ENCODE results near the gene CRABP2. TPM values are rescaled to one million over a fixed set of nuclear protein-coding genes. Genes with fewer than 3 reads are reported as not detected.

The CRABP2 gene
- total RNA-seq, 1 donor from 2014 or later = 0.55 TPM

DNA sequence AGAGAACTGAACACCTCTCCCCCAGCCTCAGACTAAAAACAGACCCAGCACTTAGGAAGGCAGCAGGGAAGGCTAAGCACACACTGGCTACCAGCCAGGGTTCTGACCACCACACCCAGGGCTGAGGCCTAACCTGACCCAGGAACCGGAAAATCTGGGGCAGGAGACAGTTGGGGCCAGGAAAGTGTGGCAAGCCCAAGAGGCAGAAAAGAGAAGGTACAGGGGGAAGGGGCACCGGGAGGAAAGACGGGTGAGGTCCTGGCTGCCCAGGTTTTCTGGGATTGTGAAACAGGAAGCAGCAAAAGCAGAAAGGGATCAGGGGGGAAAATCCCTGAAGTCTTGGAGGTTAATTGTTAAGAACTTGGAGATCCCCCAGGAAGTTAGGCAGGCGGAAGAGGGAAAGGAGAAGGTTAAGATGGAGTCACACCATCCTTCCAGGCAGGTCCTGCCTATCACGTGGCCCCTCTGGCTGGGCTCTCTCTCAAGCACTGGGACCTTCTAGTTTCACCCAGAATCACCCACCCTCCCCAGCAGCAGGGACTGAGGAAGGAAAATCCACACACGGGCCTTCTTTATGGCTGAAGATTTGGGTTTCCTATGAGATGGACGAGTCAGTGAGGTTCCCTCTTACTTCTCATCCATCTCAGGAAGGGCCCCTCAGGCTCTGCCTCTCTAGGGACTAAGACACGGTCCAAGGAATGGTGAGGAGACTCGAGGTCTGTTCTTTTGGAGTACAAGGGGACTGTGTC lies 43.5 kb upstream of the CRABP2 start:
- TF ChIP-seq, protein P1, sequence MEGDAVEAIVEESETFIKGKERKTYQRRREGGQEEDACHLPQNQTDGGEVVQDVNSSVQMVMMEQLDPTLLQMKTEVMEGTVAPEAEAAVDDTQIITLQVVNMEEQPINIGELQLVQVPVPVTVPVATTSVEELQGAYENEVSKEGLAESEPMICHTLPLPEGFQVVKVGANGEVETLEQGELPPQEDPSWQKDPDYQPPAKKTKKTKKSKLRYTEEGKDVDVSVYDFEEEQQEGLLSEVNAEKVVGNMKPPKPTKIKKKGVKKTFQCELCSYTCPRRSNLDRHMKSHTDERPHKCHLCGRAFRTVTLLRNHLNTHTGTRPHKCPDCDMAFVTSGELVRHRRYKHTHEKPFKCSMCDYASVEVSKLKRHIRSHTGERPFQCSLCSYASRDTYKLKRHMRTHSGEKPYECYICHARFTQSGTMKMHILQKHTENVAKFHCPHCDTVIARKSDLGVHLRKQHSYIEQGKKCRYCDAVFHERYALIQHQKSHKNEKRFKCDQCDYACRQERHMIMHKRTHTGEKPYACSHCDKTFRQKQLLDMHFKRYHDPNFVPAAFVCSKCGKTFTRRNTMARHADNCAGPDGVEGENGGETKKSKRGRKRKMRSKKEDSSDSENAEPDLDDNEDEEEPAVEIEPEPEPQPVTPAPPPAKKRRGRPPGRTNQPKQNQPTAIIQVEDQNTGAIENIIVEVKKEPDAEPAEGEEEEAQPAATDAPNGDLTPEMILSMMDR (IDR thresholded peaks at IDR 0.05) = no peak
- POLR2A ChIA-PET = no interaction called here
- intact Hi-C loops (cut with micrococcal nuclease) = no loop called here
- H3K27ac Mint-ChIP-seq = peak overlapping the region; percentile 85
- ATAC-seq (ENCODE audit: low read depth) = no peak
- no peak for DNase-seq
- H3K9me3 Mint-ChIP-seq = no peaks in the 10 kb centered on the region
- H3K4me1 Mint-ChIP-seq = peaks cover 66% of the 10 kb centered on the region
- peak overlapping the region; percentile 90 for H3K4me3 Mint-ChIP-seq
- no peaks in the 10 kb centered on the region for H3K27me3 Mint-ChIP-seq
- CTCF ChIA-PET = no interaction called here
- peaks cover 24% of the 10 kb centered on the region for H3K36me3 Mint-ChIP-seq (ENCODE audit: low read depth)

DNA sequence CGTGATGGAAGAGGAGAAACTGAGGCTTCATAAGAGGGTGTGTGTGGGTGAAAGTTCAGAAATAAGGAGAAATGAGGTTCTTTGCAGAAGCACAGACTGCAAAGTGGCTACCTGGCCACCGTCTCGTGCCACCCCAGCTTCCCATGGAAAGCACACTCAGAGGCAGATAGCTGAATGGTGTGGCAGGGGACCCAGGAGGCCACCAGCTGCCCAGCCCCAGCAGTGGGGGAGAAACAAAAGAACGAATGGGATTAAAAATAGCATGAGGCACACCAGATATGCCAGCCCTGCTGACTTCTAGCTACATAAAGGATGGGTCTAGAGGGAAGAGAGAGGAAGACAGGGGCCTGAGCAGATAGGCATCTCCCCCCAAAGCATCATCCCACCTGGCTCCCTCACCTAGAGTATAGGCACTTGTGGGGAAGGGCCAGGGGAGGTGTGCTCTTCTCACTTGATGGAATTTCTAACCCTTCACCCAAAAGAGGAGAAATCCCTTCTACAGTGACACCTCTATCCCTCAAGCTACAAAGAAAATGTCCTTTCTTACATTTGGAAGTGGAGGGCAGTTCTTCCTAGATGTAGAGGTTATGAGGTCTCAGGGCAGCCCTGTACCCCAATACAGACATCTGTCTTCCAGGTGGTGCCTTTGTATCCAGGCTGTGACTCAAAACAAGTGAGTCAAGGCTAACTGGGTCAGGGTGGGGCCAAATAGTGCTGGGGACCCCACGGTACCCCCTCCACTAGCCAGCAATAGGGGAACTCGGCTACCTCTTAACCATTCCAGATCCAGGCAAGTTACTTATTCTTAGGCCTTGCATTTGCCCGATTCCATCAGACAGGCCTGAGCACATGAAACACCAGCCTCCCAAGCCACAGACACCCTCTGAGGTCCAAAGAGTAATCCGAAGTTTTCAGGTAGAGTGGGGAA lies 42.6 kb upstream of the CRABP2 start:
- DNase-seq = no peak
- no peak for ATAC-seq (ENCODE audit: low read depth)
- Mint-ChIP-seq H3K36me3 (ENCODE audit: low read depth) (peaks cover 30% of the 10 kb centered on the region), H3K27ac (peak overlapping the region; percentile 85), H3K4me3 (peak overlapping the region; percentile 90), H3K4me1 (peaks cover 58% of the 10 kb centered on the region), H3K9me3 (no peaks in the 10 kb centered on the region), H3K27me3 (no peaks in the 10 kb centered on the region)
- TF ChIP-seq, protein P1 (IDR thresholded peaks at IDR 0.05) = no peak
- ChIA-PET POLR2A (interaction anchor here (1.2 to 3.1 kb wide), 3 partner anchors 19 to 22 kb away, joined by 4 to 19 read pairs (median 8); partner anchors contain the start of genes ISG20L2, METTL25B and PRCC), CTCF (interaction anchor here (1.0 kb wide), 1 partner anchor 112 kb away, joined by 3 read pairs; the partner anchor contains the start of gene NTRK1)
- intact Hi-C loops (cut with micrococcal nuclease) = no loop called here

DNA sequence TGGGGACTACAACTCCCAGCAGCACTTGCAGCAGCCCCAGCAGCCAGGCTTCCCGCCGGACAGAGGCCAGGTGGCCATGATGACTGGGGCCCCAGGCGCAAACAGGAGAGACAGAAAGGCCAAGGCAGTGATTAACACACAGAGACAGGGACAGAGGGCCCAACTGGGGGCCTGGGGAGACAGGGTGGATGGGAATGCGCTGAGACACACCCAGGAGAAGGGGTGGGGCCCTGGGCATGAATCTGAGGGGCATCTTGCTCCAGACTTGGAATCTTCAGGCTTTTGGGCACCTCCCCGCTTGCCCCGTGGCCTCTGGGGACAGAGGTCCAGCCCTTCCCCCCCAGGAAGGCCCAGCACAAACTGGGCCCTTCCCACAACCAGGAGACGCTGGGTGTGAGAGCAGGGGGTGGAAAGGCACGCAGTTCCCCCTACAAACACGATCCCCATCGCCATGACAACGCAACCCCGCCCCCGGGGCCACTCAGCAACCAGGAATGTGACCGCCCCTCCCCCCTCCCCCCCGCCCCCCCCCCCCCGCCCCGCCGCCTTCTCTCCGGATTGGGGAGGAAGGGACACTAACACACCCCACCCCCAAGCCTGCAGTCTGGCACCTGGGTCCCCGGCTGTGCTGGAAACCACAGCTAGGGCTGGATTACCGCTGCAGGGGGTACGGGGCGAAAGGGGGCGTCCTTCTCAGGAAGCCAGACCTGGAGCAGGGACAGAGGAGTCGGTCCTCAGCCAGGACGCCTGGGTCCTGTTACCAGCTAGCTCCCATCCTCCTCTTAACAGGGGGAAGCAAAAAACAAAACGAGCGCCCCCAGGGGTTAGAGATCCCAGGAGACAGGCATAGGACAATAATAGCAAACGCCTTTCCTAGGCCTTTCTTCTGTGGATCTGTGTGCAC lies 41.6 kb upstream of the CRABP2 start:
- ChIA-PET POLR2A (interaction anchor here (0.6 to 3.1 kb wide), 6 partner anchors 16 to 27 kb away, joined by 4 to 19 read pairs (median 5); partner anchors contain the start of genes ISG20L2, METTL25B and PRCC), CTCF (interaction anchor here (1.0 kb wide), 1 partner anchor 113 kb away, joined by 3 read pairs; the partner anchor contains the start of gene NTRK1)
- Mint-ChIP-seq H3K27ac (peak overlapping the region; percentile 91), H3K9me3 (no peaks in the 10 kb centered on the region), H3K27me3 (no peaks in the 10 kb centered on the region), H3K4me3 (peak overlapping the region; percentile 90), H3K36me3 (ENCODE audit: low read depth) (peaks cover 39% of the 10 kb centered on the region), H3K4me1 (peaks cover 52% of the 10 kb centered on the region)
- DNase-seq = peak; percentile 50
- ATAC-seq (ENCODE audit: low read depth) = peak; percentile 33
- TF ChIP-seq, protein P1 (IDR thresholded peaks at IDR 0.05) = no peak
- intact Hi-C loops (cut with micrococcal nuclease) = no loop called here

DNA sequence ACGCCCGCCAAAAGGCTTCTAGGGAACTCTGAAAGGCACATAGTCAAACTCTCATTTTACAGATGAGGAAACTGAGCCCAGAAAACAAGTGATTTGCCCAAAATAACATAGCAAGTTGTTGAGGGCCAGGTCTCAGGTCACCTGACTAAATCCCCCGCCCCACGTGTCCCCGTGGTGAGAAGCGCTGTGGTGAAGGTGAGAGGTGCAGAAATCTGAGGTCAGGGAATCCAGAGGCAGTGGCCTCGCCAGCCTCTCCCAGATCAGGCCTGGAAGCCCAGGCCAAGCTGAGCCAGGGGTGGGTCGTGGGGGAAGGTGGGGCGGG lies 41.0 kb upstream of the CRABP2 start:
- Mint-ChIP-seq H3K36me3 (ENCODE audit: low read depth) (peaks cover 40% of the 10 kb centered on the region), H3K4me1 (peaks cover 58% of the 10 kb centered on the region), H3K27me3 (no peaks in the 10 kb centered on the region), H3K4me3 (peak overlapping the region; percentile 83), H3K27ac (peak overlapping the region; percentile 91), H3K9me3 (no peaks in the 10 kb centered on the region)
- TF ChIP-seq, protein P1 (IDR thresholded peaks at IDR 0.05) = no peak
- ChIA-PET POLR2A (interaction anchor here (0.6 to 3.1 kb wide), 4 partner anchors 11 to 20 kb away, joined by 4 to 19 read pairs (median 6); partner anchors contain the start of genes ISG20L2 and METTL25B), CTCF (no interaction called here)
- DNase-seq (no peak), ATAC-seq (ENCODE audit: low read depth) (no peak)
- intact Hi-C loops (cut with micrococcal nuclease) = no loop called here

All from activated B cell treated with CpG ODN at 0.5 μM for 24 hours (primary cell).